Activated CD8-positive, alpha-beta memory T cell treated with anti-CD3 and anti-CD28 coated beads, Interleukin-2, amount 50 U/mL, for 4 hours (primary cell): ENCODE results near the gene SGIP1.
"Not testable (repeated sequence)": the region's sequence is repeated elsewhere in the genome, so short reads cannot be mapped to it uniquely, and the experiment has no call there.

Experiments used
- DNase-seq: peaks from one replicate; pipeline ENCODE4 v3.0.0-alpha.2; 2020

The SGIP1 gene

GRCh38 chr1:66777831-66778230 is 243.9 kb downstream of the SGIP1 start:
- DNase-seq: no peak

- DNase-seq: no peak
Measured at GRCh38 chr1:66778266-66778665, 244.3 kb downstream of the SGIP1 start.

- DNase-seq: no peak
Measured at GRCh38 chr1:66778969-66779368, 245.0 kb downstream of the SGIP1 start.

- no peak for DNase-seq
Measured at GRCh38 chr1:66779475-66780078, 245.6 kb downstream of the SGIP1 start.

GRCh38 chr1:66785800-66786199 is 251.8 kb downstream of the SGIP1 start:
- DNase-seq: not testable (repeated sequence)

GRCh38 chr1:66787641-66788040 is 253.7 kb downstream of the SGIP1 start:
- no peak for DNase-seq

- peak; percentile 55 for DNase-seq
Measured at GRCh38 chr1:66788231-66788939, 254.4 kb downstream of the SGIP1 start.

GRCh38 chr1:66791621-66792610 is 258.0 kb downstream of the SGIP1 start:
- DNase-seq: no peak

- DNase-seq: not testable (repeated sequence)
Measured at GRCh38 chr1:66795839-66796238, 261.9 kb downstream of the SGIP1 start.
